ENCODE measurements around the gene UBE2G2.

The UBE2G2 gene, protein sequence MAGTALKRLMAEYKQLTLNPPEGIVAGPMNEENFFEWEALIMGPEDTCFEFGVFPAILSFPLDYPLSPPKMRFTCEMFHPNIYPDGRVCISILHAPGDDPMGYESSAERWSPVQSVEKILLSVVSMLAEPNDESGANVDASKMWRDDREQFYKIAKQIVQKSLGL

DNA sequence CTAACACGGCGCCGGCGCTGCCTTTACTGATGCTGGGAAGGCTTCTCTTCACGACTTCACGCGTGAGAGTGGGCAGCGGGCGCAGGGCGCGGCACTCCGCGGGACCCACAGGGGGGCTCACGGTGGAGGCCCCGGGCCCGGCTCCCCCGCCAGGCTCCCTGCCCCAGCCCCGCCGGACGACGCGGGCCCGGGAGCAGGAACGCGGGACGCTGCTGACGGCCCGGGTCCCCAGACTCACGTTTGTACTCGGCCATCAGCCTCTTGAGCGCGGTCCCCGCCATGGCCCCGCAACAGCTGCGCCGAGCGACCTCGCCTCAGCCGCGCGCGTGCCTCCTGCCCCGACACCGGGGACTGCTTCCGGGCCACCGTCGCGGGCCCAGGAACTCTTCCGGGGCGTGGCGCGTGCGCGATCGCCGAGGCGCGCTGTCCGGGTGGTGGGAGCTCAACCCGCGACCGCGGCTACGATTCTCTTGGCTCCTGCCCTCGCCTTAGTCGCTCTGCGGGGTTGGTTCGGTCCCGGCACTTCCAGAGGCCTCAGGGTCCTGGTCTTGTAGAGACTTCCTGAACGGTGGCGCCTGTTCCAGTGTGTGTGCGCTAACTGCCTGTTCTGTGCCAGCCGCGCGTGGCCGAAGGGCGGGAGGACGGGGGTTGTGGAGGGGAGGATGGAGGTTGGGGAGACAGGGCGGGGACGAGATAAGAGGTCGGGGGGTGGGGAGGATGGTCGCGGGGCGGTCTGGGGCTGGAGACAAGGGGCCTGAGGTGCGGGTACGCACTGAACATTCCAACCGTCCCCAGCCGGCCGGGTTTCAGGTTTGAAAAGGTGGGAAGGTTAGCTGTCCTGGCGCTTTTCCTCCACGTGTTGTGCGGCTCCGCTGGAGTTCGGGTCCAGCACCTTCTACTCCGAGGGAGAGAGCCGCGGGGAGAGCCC lies at the start of gene UBE2G2:
Gene UBE2G2, minus strand, starts transcription at position 353 of the 928 bp plus-strand sequence. Its CDS starts 72 bp downstream, at position 281.
- DNase-seq (ENCODE audit: low read depth in 2 of 2), result peak; percentile 81 to 85

DNA sequence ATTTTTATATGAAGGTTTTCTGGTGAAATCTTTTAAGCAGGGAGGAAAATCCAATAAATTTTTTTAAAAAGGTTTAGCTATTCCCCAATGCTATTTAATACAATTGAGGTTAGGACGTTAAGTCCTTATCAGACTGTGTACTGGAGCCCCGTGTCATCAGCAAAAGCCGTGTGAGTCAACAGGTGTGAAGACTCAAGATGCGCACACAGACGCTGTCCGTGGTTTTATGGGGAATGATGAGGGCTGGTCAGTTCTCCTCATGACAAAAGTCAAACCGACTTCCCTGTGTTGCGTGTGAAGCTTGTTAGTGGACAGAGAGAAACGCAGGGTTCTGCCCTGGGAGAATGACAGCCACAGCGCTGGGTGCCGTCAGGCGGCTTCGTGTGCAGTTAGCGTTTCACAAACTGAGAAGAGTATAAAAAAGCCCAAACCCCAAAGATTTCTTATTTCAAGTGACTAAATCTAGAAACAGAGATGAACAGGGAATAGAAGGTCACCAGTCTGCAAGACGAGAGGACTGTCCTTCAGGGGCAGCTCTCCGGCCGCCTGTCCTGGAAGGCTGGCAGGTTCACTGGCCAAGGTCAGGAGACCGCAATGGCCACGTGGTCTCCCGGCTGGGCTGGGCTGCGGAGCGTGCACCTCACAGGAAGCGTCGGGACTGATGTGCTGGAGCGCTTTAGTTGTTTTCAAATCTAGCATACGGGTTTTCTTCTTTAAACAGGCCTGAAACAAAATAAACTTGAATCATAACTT lies 49.5 kb upstream of the UBE2G2 start:
- DNase-seq (ENCODE audit: low read depth in 2 of 2), result no peak

DNA sequence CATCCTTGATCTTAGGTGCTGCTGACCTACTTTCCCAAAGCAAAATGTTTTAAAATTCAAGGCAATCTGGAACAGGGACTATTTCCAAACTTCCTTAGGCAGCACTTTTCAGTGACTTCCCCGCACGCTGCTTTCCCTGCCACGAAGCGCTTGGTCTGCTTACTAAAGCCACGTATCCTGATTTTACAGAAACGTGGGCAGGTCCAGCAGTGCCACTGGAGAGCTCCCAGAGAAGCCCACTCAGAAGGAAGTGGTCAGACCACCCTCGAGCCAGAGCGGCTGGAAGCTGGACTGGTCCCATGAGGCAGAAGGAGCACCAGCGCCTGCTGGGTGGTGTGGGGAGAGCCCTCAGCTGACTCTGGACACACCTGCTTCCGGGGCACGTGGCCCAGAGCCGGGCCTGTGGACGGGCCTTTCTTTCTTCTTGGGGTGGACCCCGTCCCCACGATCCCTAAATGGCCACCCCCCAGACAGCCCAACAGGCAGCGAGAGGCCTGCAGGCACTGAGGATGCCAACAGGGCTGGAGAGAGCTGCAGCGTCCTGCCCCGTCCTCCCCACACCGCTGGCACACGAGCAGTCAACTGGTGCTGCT lies 48.7 kb upstream of the UBE2G2 start:
- no peak for DNase-seq (ENCODE audit: low read depth in 2 of 2)

DNA sequence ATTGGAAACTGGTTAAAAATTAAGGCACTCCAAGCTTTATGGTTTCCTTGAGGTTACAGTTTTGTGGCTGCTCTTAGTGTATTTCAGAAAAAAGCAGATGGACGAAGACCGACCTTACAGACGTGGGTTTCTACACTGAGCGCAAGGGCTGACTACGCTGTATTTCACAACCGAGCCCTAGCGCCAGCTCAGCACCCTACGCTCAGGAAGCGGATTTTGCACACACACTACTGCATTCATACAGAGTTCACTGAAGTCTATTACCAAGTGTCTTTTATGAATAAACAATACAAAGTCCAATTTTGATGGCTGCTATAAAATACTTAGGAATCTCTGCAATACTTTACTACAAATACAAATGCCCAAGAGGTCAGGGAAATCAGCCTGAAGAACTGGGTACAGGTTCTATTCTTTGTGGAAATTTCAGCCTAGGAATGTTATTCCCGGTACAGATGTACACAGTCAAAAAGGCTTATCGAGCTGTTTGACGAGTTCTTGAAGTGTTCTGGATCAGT lies 48.1 kb upstream of the UBE2G2 start:
- no peak for DNase-seq (ENCODE audit: low read depth in 2 of 2)

DNA sequence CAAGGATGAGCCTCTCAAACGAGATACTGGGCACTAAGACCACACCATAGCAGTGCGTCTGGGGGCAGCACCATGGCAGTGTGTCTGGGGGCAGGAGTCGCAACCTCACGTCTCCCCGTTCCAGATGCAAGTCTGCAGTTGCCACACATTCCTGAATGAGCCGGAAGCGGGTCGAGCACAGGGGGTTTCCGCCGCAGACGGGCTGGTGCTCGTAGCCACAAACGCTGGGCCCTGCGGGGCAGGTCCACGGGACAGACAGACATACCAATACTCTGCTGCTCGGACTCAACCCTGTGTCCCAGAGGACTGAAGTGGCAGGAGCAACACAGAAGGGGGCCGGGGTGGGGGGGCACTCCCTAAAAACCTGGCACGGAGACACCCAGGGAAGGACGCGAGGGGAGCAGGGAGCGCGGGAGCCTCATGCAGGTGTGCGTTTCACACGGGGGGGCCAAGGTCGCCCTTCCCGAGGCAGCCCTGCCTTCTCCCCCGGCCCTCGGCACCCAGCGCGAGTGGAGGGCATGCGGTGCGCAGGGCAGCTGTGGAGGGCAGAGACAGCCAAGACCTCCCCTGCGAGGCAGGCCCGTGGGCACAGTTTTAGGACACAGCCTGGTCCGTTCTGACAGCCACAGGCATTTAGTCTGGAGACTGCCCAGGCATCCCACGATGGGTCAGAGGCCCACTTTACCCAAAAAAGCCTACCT lies 47.4 kb upstream of the UBE2G2 start:
- DNase-seq (ENCODE audit: low read depth in 2 of 2), result no peak

DNA sequence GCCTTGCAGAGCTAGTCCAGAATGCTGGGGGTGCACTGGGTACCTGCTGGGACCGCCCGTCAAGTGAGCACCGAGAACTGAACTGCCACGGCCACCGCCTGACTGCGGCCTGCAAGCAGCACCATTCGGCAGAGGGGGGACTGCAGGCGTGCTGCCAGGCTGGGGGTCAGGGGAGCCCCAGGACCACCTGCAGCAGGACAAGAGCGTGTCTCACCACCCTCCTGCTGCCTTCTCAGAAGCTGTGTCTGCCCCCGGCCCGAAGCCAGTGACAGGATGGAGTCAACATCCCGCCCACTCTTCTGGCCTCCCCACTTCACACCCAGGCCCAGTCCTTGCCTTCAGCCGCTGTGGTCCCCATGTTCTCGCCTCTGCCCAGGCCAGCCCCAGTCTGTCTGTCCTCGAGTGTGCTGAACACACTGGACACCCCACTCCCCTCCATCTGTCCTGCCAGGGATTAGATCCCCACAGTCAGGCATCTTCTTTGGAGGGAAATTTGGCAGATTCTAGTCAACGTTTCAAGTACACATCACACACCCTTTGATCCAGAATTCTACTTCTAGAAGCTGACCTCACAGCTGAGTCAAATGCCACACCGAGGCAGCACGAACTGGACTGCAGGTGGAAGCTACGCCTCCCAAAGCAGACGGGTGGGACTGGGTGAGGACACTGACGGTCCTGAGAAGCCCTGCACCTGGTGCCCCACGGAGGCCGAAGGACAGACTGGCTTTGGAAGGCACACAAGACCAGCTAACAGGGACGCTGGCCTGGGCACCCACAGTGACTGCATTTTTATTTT lies 45.8 kb upstream of the UBE2G2 start:
- no peak for DNase-seq (ENCODE audit: low read depth in 2 of 2)

DNA sequence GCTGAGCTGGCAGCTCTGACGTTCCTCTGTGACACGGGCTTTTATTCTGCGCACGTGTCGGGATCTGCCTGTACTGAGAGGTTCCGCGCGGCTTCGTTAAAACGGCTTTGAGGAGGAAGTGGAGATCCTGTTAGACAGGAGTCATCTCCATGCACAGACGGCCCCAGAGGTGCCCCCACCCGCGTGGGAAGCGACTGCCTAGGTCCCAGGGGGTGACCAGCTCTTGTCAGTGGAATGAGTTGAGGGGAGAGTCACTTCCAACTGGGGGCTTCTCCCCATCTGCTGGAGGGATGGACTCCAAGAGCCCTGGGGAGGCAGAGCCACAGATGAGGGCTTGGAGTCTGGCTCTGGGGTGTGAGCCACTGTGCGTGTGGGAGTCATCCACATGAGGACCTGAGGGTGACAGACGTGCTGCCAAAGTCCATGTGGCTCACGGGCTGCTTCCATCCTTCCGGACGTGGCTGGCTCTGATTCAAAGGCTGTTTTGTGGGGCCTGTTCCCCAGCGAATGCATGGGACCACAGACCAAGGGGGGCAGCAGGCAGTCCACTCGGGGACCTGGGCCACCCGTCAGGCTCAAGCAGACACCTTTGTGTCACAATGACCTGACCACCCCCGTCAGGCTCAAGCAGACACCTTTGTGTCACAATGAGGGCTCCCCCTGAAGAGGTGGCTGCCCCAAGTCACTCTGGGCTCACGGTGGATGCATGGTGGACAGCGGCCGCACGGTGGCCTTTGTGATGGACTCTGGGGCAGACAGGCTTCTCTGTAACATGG lies 45.1 kb upstream of the UBE2G2 start:
- peak in 1 of 2 donors; percentile 21 for DNase-seq (ENCODE audit: low read depth in 2 of 2)

DNA sequence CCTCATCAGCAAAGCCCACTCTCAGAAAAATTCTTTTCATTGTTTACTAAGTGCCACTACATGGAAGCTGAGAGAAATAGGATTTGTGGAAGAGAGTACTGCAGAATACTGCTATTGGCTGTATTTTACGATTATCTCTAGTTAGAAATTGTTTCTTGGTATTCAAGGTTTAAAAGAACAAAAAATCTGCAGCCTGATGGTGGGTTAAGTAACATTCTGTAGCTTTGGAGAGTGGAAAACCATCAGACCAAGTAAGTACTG lies 44.5 kb upstream of the UBE2G2 start:
- no peak for DNase-seq (ENCODE audit: low read depth in 2 of 2)

DNA sequence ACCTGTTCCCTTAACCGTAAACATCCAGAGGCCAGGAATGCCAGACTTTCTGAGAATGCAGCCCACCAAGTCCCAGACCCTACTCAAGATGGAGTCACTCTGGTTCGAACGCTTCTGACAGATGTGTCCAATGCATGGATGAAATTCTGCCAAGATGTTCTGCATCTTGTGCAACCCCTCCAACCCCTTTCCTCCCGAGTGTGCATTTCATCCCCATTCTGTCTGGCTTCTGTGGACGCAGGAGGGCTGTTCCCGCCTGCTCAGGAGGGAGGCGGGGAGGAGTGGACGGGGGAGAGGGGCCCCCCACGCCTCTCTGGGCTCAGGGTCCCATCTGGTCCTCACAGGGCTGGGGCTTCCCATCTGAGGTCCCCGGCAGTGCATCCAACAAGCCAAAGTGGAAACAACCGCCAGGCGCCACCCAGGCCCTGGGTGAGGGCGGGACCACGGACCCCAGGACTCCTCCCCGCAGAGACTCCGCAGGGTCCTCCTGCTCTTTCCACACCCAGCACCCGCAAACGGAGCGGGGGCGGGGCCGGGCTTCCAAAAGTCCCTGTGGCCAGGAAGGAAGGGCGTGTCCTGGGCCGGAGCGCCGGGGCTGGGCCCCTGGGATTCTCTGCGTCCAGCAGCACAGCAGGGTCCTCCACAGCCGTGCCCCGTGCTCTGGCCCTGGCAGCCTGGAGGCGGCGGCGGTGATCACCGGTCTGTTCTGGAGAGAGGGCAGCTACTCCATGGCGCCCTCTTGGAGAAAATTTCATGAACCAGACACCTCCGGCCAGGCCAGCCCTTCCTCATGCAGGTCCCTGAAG lies 44.0 kb upstream of the UBE2G2 start:
- peak in 1 of 2 donors; percentile 49 for DNase-seq (ENCODE audit: low read depth in 2 of 2)

DNA sequence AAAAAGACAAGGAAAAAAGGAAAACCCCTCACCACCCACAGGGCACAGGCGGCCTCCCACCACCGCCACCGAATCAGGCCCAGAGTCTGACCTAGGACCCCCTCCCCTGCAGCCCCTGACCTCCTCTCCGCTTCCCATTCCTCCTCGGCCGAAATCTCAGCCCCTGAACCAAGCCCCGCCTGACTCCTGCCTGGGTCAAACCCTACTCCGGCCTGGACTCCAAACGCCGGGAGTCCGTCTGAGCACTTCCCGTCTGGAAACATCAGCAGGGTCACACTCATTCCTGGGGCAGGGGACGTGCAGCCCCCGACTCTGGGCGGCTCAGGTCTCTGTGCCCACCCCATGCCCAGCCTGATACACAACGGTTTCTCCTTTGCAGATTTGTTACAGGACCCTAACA lies 42.6 kb upstream of the UBE2G2 start:
- no peak for DNase-seq (ENCODE audit: low read depth in 2 of 2)

DNA sequence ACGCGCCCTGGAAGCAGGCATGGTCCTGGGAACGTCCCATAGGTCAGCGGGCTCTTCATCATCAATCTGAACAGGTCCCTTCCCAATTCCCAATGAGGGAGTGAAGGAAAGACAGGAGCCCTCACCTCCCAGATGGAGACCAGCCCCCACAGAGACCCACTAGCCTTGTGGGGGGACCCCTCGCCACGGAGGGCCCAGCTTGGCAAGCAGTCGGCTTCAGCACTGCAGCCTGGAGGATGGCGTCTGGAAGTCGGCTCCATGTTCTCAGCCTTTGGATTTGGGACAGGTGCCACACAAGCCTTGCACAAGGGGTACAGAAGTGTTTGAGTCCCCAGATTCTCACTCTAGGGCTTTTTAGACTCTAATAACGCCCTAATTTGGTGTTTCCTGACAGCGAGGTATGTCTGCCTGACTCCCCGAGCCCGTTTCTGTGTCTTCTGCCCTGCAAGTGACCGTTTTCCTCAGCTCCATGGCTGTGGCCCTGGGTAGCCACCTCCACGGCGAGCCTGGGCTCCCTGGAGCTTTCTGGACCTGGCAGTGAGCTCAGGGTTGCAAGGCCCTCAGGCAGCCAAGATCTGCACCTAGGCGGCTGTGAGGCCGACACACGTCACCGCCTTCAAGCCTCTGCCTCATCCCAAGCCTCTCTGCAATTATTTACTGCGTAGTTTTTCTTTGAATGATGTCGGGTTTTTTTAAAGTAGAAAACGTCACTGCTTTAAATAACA lies 41.3 kb upstream of the UBE2G2 start:
- no peak for DNase-seq (ENCODE audit: low read depth in 2 of 2)

DNA sequence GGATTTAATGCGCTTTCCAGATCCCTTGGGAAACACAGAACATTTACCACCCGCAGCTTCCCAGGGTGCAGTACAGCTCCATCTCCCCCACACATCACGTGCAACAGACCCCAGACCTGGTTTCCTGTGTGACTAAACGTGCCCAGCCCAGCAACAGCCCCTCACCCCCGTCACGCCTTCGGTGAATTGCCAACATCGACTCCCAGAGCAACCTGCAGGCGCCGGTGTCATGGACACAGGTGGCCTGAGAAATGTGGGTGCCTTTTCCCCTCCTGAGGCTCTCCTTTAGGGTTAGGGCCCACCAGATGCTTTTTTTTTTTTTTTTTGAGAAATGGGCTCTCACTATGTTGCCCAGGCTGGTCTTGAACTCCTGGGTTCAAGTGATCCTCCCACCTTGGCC lies 40.5 kb upstream of the UBE2G2 start:
- no peak for DNase-seq (ENCODE audit: low read depth in 2 of 2)

DNA sequence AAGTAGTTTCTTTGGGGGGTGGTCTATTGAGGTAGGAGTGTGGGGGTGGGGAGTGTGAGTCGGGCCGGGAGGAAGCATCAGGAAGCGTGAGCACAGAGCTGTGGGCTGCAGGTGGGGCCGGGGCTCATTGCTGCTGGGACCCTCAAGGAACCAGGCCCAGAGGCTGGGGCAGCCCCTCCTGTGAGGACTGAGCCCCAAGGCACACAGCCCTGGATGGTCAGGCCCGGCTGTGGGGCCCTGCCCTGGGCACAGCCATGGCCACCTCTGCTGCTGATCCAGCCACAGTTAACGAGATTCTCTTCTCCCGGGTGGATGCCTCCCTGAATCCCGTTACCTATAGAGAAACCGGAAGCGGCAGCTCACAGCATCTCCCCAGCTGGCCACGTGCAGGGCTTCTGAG lies 39.2 kb upstream of the UBE2G2 start:
- no peak for DNase-seq (ENCODE audit: low read depth in 2 of 2)

DNA sequence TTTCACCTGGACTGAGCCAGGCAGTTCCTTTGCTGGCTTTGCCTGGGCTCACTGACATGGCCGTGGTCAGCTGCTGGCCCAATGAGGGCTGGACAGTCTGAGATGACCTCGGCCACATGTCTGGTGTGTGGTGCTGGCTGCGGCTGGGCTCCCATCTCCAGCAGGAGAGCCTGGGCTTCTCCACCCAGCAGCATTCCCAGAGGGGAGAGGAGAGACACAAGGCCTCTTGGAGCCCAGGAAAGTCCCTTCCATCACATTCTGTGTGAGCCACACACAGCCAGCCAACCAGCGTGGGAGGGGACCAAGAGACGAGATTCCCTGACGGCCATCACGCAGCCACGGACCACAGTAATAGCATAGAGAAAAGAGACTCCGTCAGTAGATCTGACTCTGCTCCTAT lies 37.3 kb upstream of the UBE2G2 start:
- DNase-seq (ENCODE audit: low read depth in 2 of 2), result no peak

DNA sequence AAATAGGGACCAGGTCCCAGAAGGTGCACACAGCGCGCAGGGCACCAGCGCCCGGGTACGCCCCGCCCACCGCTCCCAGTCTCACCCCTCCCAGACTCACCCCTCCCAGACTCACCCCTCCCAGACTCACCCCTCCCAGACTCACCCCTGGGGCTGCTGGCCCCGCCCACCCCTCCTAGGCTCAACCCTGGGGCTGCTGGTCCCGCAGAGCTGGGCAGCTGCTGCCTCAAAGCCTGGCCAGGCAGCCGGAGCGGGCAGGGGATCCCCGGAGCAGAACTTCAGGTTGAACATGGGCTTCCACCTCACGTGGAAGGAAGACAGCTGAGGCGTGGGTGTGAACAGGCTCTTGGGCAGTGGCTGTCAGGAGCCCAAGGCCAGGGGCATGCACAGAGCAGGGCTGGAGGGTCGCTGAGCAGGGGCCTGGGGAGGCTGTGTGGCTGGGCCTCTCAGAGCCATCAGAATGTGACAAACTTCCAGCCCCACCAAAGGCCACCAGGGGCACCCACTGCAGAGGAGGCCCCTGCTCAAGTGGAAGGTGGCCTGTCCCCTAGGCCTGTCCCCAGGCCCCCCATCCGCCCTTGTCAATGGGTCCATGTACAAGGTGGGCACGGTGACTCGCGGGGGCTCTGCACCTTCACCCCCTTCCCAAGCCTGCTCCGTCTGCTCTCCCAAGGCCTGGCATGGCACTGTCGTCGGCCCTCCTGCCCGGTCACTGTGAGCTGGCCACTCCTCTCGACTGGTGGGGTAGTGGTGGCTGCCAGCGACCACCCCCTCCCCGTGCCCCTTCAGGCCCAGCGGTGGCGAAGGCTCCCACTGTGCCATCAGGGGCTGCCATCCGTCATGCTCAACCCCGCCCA lies 36.6 kb upstream of the UBE2G2 start:
- no peak for DNase-seq (ENCODE audit: low read depth in 2 of 2)

DNA sequence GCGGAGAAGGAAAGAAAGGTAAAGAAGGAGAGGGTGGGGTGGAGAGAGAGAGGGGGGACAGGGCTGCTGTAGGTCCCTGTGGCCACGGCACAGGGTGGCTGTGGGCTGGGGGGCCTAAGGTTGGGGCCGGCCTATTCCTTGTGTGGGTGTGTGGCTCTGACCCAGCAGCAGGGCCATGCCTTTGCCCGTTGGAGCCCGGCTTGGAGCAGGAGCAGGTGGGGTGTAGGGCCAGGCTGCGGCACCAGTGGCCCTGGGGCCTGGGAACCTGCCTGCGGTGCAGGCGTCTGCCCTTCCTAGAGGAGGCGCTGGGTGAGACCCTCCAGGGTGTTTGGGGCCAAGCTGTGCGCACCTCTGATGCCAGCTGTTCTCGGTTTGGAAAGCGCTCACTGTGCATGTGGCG lies 35.9 kb upstream of the UBE2G2 start:
- DNase-seq (ENCODE audit: low read depth in 2 of 2), result no peak

DNA sequence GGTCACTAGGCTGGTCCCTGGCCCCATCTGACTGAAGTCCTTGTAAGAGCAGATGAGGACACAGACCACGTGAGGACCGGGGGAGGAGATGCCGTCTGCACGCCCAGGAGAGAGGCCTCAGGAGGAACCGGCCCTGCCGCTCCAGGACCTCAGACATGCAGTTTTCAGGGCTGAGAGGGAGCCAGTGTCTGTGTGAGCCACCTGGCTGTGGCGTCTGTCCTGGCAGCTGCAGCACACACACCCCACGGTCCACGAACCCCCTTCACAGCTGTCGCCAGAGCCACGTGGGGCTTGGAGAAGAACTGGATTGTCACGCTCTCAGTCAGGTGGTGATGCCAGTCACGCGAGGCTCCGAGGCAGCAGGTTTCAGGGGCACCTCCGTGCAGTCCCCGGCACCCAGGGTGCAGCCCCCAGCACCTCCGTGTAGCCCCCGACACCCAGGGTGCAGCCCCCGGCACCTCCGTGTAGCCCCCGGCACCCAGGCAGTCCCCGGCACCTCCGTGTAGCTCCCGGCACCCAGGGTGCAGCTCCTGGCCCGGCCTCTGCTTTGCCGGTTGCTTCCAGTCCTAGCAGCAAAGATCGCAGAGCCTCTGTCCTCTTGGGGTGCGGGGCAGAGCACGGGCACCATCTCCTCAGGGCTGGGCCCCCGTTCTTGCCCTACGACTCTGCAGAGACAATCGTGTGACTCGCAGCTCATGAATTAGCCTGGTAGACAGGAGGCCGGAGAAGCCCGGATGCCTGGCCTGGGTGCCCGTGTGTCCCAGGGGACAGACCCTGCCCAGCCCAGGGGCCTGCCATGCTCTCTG lies 35.2 kb upstream of the UBE2G2 start:
- no peak for DNase-seq (ENCODE audit: low read depth in 2 of 2)
